ENCODE results near the gene TBC1D5.

DNA sequence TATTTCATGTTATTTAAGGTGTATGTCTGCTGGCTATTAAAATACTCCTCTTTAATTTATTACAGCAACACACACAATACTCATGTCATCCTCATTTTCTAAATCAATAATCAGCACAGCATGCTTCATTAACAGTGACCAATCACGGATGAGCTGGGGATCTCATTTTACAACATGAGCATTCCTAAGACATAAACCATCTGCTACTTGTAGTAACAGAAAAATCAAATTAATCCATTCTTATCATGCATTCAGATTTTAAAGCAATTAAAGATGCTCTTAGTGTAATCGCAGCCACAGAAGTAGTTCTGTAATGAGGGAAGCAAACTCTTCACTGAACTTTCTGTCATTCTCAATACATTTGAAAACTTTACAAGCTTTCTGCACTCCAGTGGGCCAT is 191.1 kb downstream of the TBC1D5 start:
- TF ChIP-seq, protein P1, sequence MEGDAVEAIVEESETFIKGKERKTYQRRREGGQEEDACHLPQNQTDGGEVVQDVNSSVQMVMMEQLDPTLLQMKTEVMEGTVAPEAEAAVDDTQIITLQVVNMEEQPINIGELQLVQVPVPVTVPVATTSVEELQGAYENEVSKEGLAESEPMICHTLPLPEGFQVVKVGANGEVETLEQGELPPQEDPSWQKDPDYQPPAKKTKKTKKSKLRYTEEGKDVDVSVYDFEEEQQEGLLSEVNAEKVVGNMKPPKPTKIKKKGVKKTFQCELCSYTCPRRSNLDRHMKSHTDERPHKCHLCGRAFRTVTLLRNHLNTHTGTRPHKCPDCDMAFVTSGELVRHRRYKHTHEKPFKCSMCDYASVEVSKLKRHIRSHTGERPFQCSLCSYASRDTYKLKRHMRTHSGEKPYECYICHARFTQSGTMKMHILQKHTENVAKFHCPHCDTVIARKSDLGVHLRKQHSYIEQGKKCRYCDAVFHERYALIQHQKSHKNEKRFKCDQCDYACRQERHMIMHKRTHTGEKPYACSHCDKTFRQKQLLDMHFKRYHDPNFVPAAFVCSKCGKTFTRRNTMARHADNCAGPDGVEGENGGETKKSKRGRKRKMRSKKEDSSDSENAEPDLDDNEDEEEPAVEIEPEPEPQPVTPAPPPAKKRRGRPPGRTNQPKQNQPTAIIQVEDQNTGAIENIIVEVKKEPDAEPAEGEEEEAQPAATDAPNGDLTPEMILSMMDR (IDR thresholded peaks at IDR 0.05): no peak
- no peak for TF ChIP-seq EZH2phosphoT487 (IDR thresholded peaks at IDR 0.05)

Data from neural progenitor cell (in vitro differentiated cells).